ENCODE measurements around the gene FAM20B. TPM values are rescaled to one million over a fixed set of nuclear protein-coding genes. Genes with fewer than 3 reads are reported as not detected.

The FAM20B gene
- total RNA-seq, 4 donors from 2014 or later, result 16.3 to 27.3 (median 18.7) TPM

GRCh38 chr1:179083533-179083932 lies 57.8 kb downstream of the FAM20B start:
- peak overlapping the region in 2 of 4 donors; percentile 79 to 94 for H3K4me3 ChIP-seq
- WGBS, 2 donors, result 57 to 78% methylated on average over 5 to 6 of the region's 8 CpGs
- TF ChIP-seq CTCF (IDR thresholded peaks at IDR 0.05) (no peak), POLR2A (IDR thresholded peaks at IDR 0.05) (no peak)
- H3K27me3 ChIP-seq, result no peaks in the 10 kb centered on the region
- H3K9me3 ChIP-seq, result no peaks in the 10 kb centered on the region
- DNase-seq, result no peak
- H3K4me1 ChIP-seq, result peaks cover 3 to 53% (median 8%) of the 10 kb centered on the region in 3 donors
- intact Hi-C loops (cut with DNase I), result loop anchor here (5.0 kb wide), 1 partner anchor 284 kb away; the partner anchor contains the start of gene AXDND1
- peaks cover 0 to 37% (median 9%) of the 10 kb centered on the region in 3 donors for H3K36me3 ChIP-seq
- no peak overlapping the region for H3K27ac ChIP-seq

- H3K36me3 ChIP-seq, result peaks cover 0 to 78% (median 21%) of the 10 kb centered on the region in 3 donors
- no peak overlapping the region for H3K4me3 ChIP-seq
- intact Hi-C loops (cut with DNase I), result no loop called here
- H3K27me3 ChIP-seq, result no peaks in the 10 kb centered on the region
- H3K4me1 ChIP-seq, result peaks cover 0 to 53% (median 16%) of the 10 kb centered on the region in 3 donors
- H3K27ac ChIP-seq, result no peak overlapping the region
- TF ChIP-seq POLR2A (IDR thresholded peaks at IDR 0.05), result no peak
- no peak for TF ChIP-seq CTCF (IDR thresholded peaks at IDR 0.05)
- H3K9me3 ChIP-seq, result no peaks in the 10 kb centered on the region
- 80% methylated on average over 4 of the region's 11 CpGs; no CpG with 5 or more reads in 1 of the 2 donors for WGBS, 2 donors
- no peak for DNase-seq
Measured at GRCh38 chr1:179087665-179088064, 62.0 kb downstream of the FAM20B start.

GRCh38 chr1:179089827-179090482 lies 64.3 kb downstream of the FAM20B start:
- Histone ChIP-seq H3K36me3 (peaks cover 0 to 96% (median 33%) of the 10 kb centered on the region in 3 donors), H3K9me3 (no peaks in the 10 kb centered on the region), H3K4me3 (no peak overlapping the region), H3K27me3 (no peaks in the 10 kb centered on the region), H3K4me1 (peaks cover 0 to 38% (median 13%) of the 10 kb centered on the region in 3 donors), H3K27ac (peak overlapping the region in 3 of 4 donors; percentile 6 to 49 (median 11))
- TF ChIP-seq CTCF (IDR thresholded peaks at IDR 0.05) (no peak), POLR2A (IDR thresholded peaks at IDR 0.05) (no peak)
- 95% methylated on average over 9 of the region's 16 CpGs; no CpG with 5 or more reads in 1 of the 2 donors for WGBS, 2 donors
- no peak for DNase-seq
- intact Hi-C loops (cut with DNase I), result no loop called here

DNA sequence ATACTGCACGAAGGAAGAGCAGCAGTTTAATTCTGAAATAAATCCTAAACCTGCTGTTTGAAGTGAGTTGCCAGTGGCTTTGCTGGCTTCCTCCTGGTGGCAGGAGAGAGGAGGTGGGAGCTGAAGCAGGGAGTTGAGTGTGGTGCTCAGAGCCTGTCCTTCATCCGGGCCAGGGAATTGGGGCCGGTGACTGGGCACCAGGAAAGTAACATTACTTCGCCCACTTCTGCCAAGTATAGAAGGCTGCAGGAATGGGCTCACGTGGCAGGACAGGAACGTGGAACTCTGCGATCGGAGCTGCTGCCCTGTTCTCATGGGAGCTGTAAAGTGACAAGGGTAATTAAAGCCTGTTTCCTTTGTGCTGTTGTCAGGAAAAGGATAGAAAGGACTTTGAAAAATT lies 64.8 kb downstream of the FAM20B start:
- peak overlapping the region in 3 of 4 donors; percentile 11 to 69 (median 48) for H3K27ac ChIP-seq
- WGBS, 2 donors, result 77 to 86% methylated on average over 7 to 8 of the region's 8 CpGs
- no peak for DNase-seq

More for the DNA sequence above, 64.8 kb downstream of the FAM20B start:
- Histone ChIP-seq H3K36me3 (peaks cover 0 to 100% (median 35%) of the 10 kb centered on the region in 3 donors), H3K9me3 (no peaks in the 10 kb centered on the region), H3K4me3 (no peak overlapping the region), H3K27me3 (no peaks in the 10 kb centered on the region), H3K4me1 (peaks cover 0 to 41% (median 13%) of the 10 kb centered on the region in 3 donors)
- TF ChIP-seq POLR2A (IDR thresholded peaks at IDR 0.05) (no peak), CTCF (IDR thresholded peaks at IDR 0.05) (no peak)
- intact Hi-C loops (cut with DNase I), result no loop called here
